Glutamatergic neuron (in vitro differentiated cells): Measurements from ENCODE around the gene ZNF428. TPM values are rescaled to one million over a fixed set of nuclear protein-coding genes. Genes with fewer than 3 reads are reported as not detected.

Source experiments
- DNase-seq: peaks from one replicate; pipeline ENCODE4 v3.0.0; 2022
- H3K27ac Mint-ChIP-seq: one replicate; pipeline ENCODE4 v1.8.0; 2020; ENCODE audit warnings: mild to moderate bottlenecking, mixed read lengths, inconsistent platforms; ENCODE audit not compliant: unreplicated experiment
- H3K27me3 Mint-ChIP-seq: one replicate; pipeline ENCODE4 v1.8.0; 2020; ENCODE audit warnings: mild to moderate bottlenecking, moderate library complexity, mixed read lengths, inconsistent platforms; ENCODE audit not compliant: unreplicated experiment
- H3K36me3 Mint-ChIP-seq: one replicate; pipeline ENCODE4 v1.8.0; 2020; ENCODE audit warnings: mild to moderate bottlenecking, mixed read lengths, inconsistent platforms; ENCODE audit not compliant: unreplicated experiment
- H3K4me1 Mint-ChIP-seq: one replicate; pipeline ENCODE4 v1.8.0; 2020; ENCODE audit warnings: mild to moderate bottlenecking, low read depth, mixed read lengths, inconsistent platforms; ENCODE audit not compliant: unreplicated experiment
- H3K4me3 Mint-ChIP-seq: one replicate; pipeline ENCODE4 v1.8.0; 2020; ENCODE audit warnings: mild to moderate bottlenecking, mixed read lengths, inconsistent platforms; ENCODE audit not compliant: unreplicated experiment
- H3K9me3 Mint-ChIP-seq: one replicate; pipeline ENCODE4 v1.8.0; 2020; ENCODE audit warnings: mild to moderate bottlenecking, moderate library complexity, mixed read lengths, inconsistent platforms; ENCODE audit not compliant: unreplicated experiment
- total RNA-seq: library from RNA; stranded (reverse); fragmentation: NEBNext Ultra II Directional; extraction: Animal tissue kit (Norgen Biotek cat#: 25700); gene quantifications from one replicate; pipeline ENCODE4 v1.2.1, GENCODE V29; 2021; ENCODE audit not compliant: unreplicated experiment
- TF ChIP-seq, protein P1 (sequence below): fragments of 200-600 bp; sonication (generic); IDR thresholded peaks from one replicate; pipeline ENCODE4 v1.5.0; 2021; ENCODE audit not compliant: partially characterized antibody, unreplicated experiment

Gene ZNF428
- total RNA-seq, 1 donor from 2014 or later: 139 TPM

DNA sequence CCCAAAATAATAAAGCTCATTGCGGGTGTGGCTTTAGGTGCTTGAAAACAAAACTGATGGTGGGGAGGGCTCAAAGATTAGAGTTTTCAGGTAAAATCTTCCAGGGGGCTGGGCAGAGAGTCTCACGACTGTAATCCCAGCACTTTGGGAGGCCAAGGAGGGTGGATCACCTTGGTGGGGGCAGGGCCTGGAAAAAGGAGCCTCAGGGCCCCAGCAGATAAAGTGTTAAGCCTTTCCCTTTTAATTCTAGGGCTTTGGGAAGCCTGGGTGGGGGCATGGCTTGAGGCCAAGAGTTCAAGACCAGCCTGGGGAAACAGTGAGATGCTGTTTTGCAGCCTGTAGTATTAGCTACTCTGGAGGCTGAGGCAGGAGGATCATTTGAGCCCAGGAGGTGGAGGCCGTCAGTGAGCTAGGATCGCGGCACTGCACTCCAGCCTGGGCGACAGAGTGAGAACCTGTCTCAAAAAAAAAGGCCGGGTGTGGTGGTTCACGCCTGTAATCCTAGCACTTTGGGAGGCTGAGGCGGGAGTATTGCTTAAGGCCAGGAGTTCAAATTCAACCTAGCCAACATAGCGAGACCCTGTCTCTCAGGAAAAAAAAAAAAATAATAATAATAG, 25.2 kb downstream of the ZNF428 start:
- no peaks in the 10 kb centered on the region for H3K36me3 Mint-ChIP-seq
- no peak for DNase-seq
- peaks cover 15% of the 10 kb centered on the region for H3K9me3 Mint-ChIP-seq
- peak overlapping the region; percentile 90 for H3K27ac Mint-ChIP-seq
- H3K27me3 Mint-ChIP-seq: peaks cover 9% of the 10 kb centered on the region
- peaks cover 18% of the 10 kb centered on the region for H3K4me1 Mint-ChIP-seq
- peak overlapping the region; percentile 97 for H3K4me3 Mint-ChIP-seq
- TF ChIP-seq, protein P1, sequence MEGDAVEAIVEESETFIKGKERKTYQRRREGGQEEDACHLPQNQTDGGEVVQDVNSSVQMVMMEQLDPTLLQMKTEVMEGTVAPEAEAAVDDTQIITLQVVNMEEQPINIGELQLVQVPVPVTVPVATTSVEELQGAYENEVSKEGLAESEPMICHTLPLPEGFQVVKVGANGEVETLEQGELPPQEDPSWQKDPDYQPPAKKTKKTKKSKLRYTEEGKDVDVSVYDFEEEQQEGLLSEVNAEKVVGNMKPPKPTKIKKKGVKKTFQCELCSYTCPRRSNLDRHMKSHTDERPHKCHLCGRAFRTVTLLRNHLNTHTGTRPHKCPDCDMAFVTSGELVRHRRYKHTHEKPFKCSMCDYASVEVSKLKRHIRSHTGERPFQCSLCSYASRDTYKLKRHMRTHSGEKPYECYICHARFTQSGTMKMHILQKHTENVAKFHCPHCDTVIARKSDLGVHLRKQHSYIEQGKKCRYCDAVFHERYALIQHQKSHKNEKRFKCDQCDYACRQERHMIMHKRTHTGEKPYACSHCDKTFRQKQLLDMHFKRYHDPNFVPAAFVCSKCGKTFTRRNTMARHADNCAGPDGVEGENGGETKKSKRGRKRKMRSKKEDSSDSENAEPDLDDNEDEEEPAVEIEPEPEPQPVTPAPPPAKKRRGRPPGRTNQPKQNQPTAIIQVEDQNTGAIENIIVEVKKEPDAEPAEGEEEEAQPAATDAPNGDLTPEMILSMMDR: no peak

DNA sequence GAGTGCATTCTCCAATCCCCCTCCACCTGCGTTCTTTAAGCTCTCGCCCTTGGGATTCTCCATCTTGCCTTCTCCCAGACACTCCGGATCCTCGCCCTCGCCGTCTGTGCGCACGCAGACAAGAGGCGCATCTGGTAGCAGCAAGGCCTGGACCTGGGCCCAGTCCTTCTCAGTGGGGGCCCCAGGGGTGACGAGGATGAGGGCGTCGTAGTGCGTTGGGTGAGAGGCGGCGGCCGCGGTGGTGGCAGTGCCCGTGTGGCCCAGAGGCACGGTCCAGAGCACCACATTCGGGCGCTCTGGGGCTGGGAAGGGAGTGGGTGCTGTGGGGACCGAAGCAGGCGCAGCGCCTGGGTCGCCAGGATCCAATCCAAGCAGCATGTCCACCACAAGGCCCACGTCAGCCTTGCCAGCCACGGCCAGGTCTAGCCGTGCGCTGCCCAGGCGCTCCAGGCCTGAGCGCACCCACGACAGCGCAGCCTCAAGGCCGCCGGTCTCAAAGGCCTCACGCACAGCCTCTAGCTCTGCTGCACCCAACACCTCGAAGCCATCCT, 26.6 kb downstream of the ZNF428 start:
- TF ChIP-seq, protein P1: no peak
- Mint-ChIP-seq H3K9me3 (peaks cover 13% of the 10 kb centered on the region), H3K4me1 (peaks cover 18% of the 10 kb centered on the region), H3K36me3 (no peaks in the 10 kb centered on the region), H3K27ac (peak overlapping the region; percentile 90), H3K4me3 (peak overlapping the region; percentile 97), H3K27me3 (peaks cover 9% of the 10 kb centered on the region)
- DNase-seq: no peak

DNA sequence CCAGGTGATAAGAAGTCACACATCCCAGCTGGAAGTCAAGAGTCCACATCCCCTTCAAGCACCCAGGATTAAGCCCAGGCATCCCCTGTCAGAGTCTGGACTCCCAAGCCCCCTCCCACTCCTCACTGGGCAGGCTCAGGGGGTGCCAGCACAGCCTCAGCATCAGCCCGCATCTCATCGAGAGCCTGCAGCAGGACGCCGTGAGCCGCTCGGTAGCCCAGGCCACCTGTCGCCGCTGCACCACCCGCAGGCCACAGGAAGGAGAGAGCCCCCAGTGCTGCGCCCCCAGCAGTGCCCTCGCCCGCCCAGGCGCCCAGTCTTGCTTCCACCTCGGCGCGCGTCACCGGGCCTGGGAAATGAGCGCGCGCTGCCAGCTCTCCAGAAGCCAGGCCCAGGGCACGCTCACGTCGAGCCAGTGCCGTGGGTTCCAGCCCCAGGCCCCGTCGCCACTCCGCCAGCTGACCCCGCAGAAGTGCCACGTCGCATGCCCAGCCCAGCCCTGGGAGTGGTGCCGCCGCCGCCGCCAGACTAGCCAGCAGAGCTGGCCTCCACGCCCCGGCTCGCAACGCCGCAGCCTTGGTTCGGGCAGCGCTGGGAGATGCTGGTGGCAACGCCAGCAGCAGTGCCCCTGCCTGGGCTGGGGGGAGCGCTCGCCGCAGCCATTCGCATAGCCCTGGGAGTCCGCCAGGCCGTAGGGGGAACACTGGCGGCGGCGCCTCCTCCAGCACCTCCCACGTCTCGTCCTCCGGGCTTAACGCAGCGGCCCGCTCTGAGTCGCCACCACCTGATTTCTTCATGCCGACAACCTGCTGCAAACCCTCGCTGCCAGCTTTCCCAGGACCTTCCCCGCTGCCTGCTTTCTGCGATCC, 27.3 kb downstream of the ZNF428 start:
- H3K4me3 Mint-ChIP-seq: no peak overlapping the region
- no peak overlapping the region for H3K27ac Mint-ChIP-seq
- H3K36me3 Mint-ChIP-seq: no peaks in the 10 kb centered on the region
- H3K27me3 Mint-ChIP-seq: peaks cover 9% of the 10 kb centered on the region
- H3K4me1 Mint-ChIP-seq: peaks cover 11% of the 10 kb centered on the region
- peaks cover 13% of the 10 kb centered on the region for H3K9me3 Mint-ChIP-seq
- no peak for DNase-seq
- TF ChIP-seq, protein P1: no peak

DNA sequence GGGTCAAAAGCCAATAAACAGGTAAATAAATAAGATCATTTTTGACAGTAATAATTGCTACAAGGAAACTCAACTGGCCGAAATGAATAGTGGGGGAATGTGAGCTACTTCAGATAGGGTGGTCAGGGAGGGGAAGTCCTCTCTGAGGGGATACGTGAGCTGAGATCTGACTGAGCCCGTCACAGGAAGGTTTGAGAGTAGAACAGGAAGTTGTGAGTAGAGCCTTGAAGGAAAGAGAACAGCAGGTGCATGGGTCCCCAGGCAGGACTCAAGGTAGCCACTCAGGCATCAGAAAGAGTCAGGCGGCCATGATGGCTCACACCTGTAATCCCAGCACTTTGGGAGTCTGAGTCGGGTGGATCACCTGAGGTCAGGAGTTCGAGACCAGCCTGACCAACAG, 29.8 kb downstream of the ZNF428 start:
- Mint-ChIP-seq H3K27ac (peak overlapping the region; percentile 55), H3K4me1 (peaks cover 11% of the 10 kb centered on the region), H3K9me3 (peaks cover 4% of the 10 kb centered on the region), H3K27me3 (peaks cover 2% of the 10 kb centered on the region), H3K4me3 (peak overlapping the region; percentile 52), H3K36me3 (peaks cover 5% of the 10 kb centered on the region)
- no peak for DNase-seq
- TF ChIP-seq, protein P1: no peak
